Naive thymus-derived CD8-positive, alpha-beta T cell (primary cell): ENCODE results near the gene IFITM10. TPM values are rescaled to one million over a fixed set of nuclear protein-coding genes. Genes with fewer than 3 reads are reported as not detected.
A peak's percentile ranks its signal among the peaks of the same experiment; 100 is the strongest.
"Not testable (repeated sequence)": the region's sequence is repeated elsewhere in the genome, so short reads cannot be mapped to it uniquely, and the experiment has no call there.

Experiments
- ATAC-seq, 2 donors: fragments of 150-1000 bp; cut with Tn5 transposase in 1 of 2; sonication (Bioruptor Pico), chemical (Tn5 transposase) in 1 of 2; 1 replicate in 1 of 2; 2 replicates in 1 of 2; pipeline ENCODE4 v1.10.0; 2021; ENCODE audit warnings: mild to moderate bottlenecking in 2 of 2, moderate library complexity in 2 of 2
- POLR2A ChIA-PET: fragments of 350-600 bp; sonication (Branson Sonifier 250); formaldehyde crosslinking; loops from one replicate; lab custom pipeline; 2021; ENCODE audit warnings: antibody characterized with exemption; lab: Charles Lee
- DNase-seq, 10 donors: peaks; one replicate each; pipeline versions ENCODE4 v3.0.0 to v3.0.0-alpha.2; 2020 to 2022
- H3K27ac Mint-ChIP-seq, 10 donors: one replicate each; pipeline ENCODE4 v1.8.0; 2020 to 2022; ENCODE audit warnings: mild to moderate bottlenecking in 10 of 10, mixed read lengths in 10 of 10, moderate library complexity in 4 of 10, inconsistent platforms in 1 of 10
- H3K27me3 Mint-ChIP-seq, 5 donors: one replicate each; pipeline ENCODE4 v1.8.0; 2021 to 2022; ENCODE audit warnings: mixed read lengths in 5 of 5
- H3K36me3 Mint-ChIP-seq, 3 donors: one replicate each; pipeline ENCODE4 v1.8.0; 2020 to 2022; ENCODE audit warnings: mixed read lengths in 3 of 3, mild to moderate bottlenecking in 2 of 3, inconsistent platforms in 1 of 3
- H3K4me1 Mint-ChIP-seq, 4 donors: one replicate each; pipeline ENCODE4 v1.8.0; 2021 to 2022; ENCODE audit warnings: mixed read lengths in 4 of 4
- H3K4me3 Mint-ChIP-seq, 10 donors: one replicate each; pipeline ENCODE4 v1.8.0; 2020 to 2022; ENCODE audit warnings: mild to moderate bottlenecking in 10 of 10, mixed read lengths in 10 of 10, moderate library complexity in 6 of 10, inconsistent platforms in 1 of 10
- H3K9me3 Mint-ChIP-seq, 9 donors: one replicate each; pipeline ENCODE4 v1.8.0; 2020 to 2022; ENCODE audit warnings: mixed read lengths in 9 of 9, mild to moderate bottlenecking in 3 of 9, inconsistent platforms in 1 of 9, moderate library complexity in 1 of 9
- polyA plus RNA-seq, 3 donors: library from polyadenylated mRNA; unstranded; fragments of 300-500 nt; fragmentation: Illumina TruSeq; gene quantifications; one replicate each; pipeline ENCODE4 v1.2.3, GENCODE V29; 2021
- total RNA-seq, 8 experiments: library from RNA in 2 of 8; stranded (reverse) in 2 of 8; gene quantifications; one replicate each; pipeline ENCODE4 v1.2.3 and lab custom pipeline; 2021 to 2026

The IFITM10 gene
- total and polyA plus RNA-seq, 5 experiments from 2014 or later = 0.16 to 4.3 (median 2.0) TPM; not detected in 2

GRCh38 chr11:1774886-1775285 lies 24.5 kb upstream of the IFITM10 start:
- ATAC-seq (no peak), DNase-seq (peak in 1 of 10 donors; percentile 51)
- no peaks in the 10 kb centered on the region for H3K9me3 Mint-ChIP-seq
- POLR2A ChIA-PET = no interaction called here
- H3K4me1 Mint-ChIP-seq = peaks cover 14 to 31% (median 15%) of the 10 kb centered on the region in 4 donors
- no peak overlapping the region for H3K4me3 Mint-ChIP-seq
- H3K36me3 Mint-ChIP-seq = no peaks in the 10 kb centered on the region
- H3K27me3 Mint-ChIP-seq = peaks cover 0 to 2% (median 0%) of the 10 kb centered on the region in 5 donors
- no peak overlapping the region for H3K27ac Mint-ChIP-seq

DNA sequence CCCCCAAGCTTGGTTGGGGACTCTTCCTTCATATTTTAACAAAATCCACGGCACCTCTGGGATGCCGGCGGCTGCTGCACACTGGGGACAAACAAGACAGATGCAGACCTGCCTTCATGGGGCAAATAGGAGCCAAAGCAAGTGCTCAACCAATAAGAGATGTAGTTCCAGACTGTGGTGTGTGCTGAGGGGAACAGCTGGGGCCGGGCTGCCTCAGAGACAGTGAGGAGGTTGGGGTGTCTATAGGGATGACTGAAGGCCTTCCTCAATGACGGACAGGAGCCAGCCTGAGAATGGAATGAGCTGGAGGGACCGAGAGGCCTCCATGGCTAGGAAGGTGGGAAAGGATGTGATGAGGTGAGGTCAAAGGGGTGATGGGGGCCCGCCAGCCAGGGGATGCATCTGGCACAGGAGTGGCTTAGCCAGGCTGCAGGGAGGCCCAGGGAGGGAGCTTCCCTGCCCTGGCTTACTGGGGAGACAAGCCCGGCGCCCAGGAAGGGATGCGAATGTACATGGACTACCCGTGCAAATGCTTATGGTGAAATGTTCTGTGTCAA lies 23.7 kb upstream of the IFITM10 start:
- Mint-ChIP-seq H3K9me3 (no peaks in the 10 kb centered on the region), H3K27me3 (peaks cover 0 to 2% (median 0%) of the 10 kb centered on the region in 5 donors), H3K27ac (peak overlapping the region in 2 of 10 donors; percentile 11 to 29), H3K36me3 (peaks cover 0 to 2% (median 0%) of the 10 kb centered on the region in 3 donors), H3K4me3 (no peak overlapping the region), H3K4me1 (peaks cover 14 to 28% (median 16%) of the 10 kb centered on the region in 4 donors)
- ATAC-seq = no peak
- POLR2A ChIA-PET = no interaction called here
- peak in 1 of 10 donors; percentile 51 for DNase-seq

DNA sequence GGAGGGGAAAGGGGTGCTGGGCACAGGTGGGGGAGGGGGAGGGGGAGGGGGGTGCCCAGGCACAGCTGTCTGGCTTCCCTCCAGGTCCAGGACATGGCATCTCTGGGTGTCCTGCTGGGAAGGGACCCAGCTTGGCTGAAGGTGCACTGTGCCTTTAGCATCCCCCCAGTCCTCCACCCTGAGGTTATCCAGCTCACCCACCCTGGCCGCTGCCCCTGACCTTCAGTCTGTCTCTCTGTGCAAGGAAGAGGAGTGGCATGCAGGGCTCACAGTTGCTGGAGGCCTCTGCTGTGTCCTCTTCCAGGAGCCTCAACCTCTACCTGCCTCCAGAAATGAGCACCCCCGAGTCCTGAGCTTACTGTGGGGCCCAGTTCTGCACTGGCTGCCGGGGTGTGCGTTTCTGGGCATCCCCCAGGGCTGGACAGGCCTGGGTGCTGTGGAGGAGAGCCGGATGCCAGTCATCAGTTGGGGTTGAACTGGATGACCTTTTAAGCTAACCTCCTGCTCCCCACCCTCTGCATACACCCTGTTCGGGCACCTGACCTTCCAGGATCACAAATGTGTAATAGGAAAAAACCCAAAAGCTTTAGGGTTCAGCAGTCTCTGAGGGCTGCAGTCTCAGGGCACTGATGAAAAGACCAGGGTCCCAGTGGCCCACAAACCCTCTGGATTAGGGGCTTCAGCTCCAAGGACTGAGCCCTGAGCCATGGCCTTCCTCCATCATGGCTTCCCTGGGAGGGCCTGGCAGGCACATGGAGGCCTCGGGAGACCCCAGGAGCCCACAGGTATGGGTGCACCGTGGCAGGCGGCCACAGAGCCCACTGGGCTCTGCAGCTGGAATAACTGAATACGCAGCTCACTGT lies 23.0 kb upstream of the IFITM10 start:
- POLR2A ChIA-PET = interaction anchor here (1.0 to 1.5 kb wide), 3 partner anchors 10 to 16 kb away, joined by 3 to 6 read pairs (median 5); partner anchors contain the start of gene CTSD
- DNase-seq = no peak
- peaks cover 14 to 27% (median 17%) of the 10 kb centered on the region in 4 donors for H3K4me1 Mint-ChIP-seq
- H3K27me3 Mint-ChIP-seq = peaks cover 0 to 2% (median 0%) of the 10 kb centered on the region in 5 donors
- ATAC-seq = no peak
- peak overlapping the region in 1 of 10 donors; percentile 3 for H3K4me3 Mint-ChIP-seq
- peaks cover 0 to 2% (median 0%) of the 10 kb centered on the region in 3 donors for H3K36me3 Mint-ChIP-seq
- peak overlapping the region in 2 of 10 donors; percentile 11 to 29 for H3K27ac Mint-ChIP-seq
- H3K9me3 Mint-ChIP-seq = no peaks in the 10 kb centered on the region

DNA sequence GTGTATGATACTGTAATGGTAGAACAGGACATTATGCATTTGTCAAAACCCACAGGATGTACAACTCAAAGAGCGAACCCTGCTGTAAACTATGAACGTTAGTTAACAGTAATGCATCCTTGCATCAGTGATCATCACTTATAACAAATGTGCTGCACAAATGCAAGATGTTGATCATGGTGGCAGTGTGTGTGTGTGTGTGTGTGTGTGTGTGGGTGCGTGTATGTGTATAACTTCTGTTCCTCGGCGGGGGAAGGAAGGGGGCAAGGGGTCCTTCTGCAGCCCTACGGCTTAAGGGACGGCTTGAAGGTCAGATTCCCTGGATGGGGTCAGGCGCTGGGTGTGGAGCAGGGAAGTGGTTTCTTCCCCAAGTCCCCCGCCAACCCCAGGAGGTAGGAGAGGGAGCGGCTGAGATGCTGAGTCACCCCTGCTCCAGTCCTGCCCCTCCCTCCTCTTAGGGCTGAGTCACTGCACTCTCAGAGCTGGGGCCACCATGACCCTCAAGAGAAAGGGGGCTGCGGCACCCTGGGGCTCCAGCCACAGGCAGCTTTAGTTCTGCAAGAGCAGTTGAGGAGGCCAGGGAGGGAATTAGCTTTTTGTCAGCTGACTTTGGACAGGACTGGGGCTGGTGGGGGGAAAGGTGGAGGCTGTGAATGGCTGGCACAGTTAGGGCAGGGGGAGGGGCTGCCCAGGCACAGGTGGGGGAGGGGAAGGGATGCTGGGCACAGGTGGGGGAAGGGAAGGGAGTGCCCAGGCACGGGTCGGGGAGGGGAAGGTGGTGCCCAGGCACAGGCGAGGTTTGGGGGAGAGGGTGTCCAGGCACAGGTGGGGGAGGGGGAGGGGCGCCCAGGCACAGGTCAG lies 22.1 kb upstream of the IFITM10 start:
- Mint-ChIP-seq H3K4me1 (peaks cover 14 to 25% (median 17%) of the 10 kb centered on the region in 4 donors), H3K9me3 (no peaks in the 10 kb centered on the region), H3K27me3 (peaks cover 0 to 2% (median 0%) of the 10 kb centered on the region in 5 donors), H3K36me3 (peaks cover 0 to 2% (median 0%) of the 10 kb centered on the region in 3 donors), H3K27ac (peak overlapping the region in 8 of 10 donors; percentile 4 to 81 (median 48)), H3K4me3 (peak overlapping the region; percentile 2 to 74 (median 53))
- ATAC-seq = peak; percentile 67 to 86
- POLR2A ChIA-PET = interaction anchor here (0.6 to 1.5 kb wide), 8 partner anchors 9 to 1113 kb away, joined by 3 to 6 read pairs (median 4); partner anchors contain the start of gene CTSD
- peak in 3 of 10 donors; percentile 37 to 62 (median 44) for DNase-seq

DNA sequence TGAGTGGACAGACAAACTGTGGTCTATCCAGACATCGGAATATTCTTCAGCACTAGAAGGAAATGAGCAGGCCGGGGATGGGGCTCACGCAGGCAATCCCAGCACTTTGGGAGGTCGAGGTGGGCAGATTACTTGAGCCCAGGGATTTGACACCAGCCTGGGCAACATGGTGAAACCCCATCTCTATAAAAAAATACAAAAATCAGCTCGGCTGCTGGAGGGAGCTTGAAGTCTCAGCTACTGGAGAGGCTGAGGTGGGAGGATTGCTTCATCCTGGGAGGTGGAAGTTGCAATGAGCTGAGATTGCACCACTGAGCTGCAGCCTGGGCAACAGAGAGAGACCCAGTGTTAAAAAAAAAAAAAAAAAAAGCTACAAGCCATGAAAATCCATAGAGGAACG lies 21.3 kb upstream of the IFITM10 start:
- Mint-ChIP-seq H3K27ac (peak overlapping the region in 2 of 10 donors; percentile 19 to 81), H3K27me3 (peaks cover 0 to 1% (median 0%) of the 10 kb centered on the region in 5 donors), H3K4me1 (peaks cover 14 to 24% (median 17%) of the 10 kb centered on the region in 4 donors), H3K36me3 (peaks cover 0 to 2% (median 0%) of the 10 kb centered on the region in 3 donors), H3K4me3 (peak overlapping the region in 3 of 10 donors; percentile 42 to 57 (median 49)), H3K9me3 (no peaks in the 10 kb centered on the region)
- DNase-seq (peak in 1 of 10 donors; percentile 41), ATAC-seq (no peak)
- POLR2A ChIA-PET = interaction anchor here (0.6 to 1.5 kb wide), 5 partner anchors 14 to 1114 kb away, joined by 3 to 6 read pairs (median 4); no protein-coding TSS in a partner anchor

DNA sequence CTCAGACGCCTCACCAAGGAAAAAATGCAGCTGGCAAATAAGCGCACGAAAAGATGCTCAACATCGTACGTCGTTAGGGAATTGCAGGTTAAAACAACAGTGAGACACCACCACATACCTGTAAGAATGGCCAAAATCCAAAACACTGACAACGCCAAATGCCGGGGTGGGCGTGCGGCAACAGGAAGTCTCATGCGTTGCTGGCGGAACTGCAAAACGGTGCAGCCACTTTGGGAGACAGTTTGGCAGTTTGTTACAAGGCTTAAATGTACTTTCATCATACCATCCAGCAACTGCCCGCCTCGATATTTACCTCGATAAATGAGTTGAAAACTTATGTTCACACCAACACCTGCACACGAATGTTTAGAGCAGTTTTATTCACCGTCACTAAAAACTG lies 20.9 kb upstream of the IFITM10 start:
- Mint-ChIP-seq H3K9me3 (no peaks in the 10 kb centered on the region), H3K36me3 (peaks cover 0 to 2% (median 0%) of the 10 kb centered on the region in 3 donors), H3K4me3 (no peak overlapping the region), H3K27me3 (no peaks in the 10 kb centered on the region), H3K27ac (no peak overlapping the region), H3K4me1 (peaks cover 14 to 24% (median 17%) of the 10 kb centered on the region in 4 donors)
- no peak for ATAC-seq
- no peak for DNase-seq
- POLR2A ChIA-PET = no interaction called here

DNA sequence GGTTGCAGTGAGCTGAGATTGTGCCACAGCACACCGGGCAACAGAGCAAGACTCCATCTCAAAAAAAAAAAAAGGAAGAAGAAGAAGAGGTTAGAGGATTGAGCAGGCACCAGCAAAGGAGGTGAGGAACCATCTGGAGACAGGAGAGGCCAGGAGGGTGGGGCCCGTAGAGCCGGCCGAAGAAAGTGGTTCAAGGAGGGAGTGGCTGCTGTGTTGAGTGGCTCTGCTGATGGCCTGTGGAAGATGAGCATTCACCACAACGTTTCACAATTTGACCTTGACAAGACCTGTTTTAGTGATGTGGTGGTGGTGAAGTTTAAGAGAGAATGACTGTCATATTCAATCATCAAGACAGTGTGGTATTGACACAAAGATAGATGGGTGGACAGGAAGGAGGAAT lies 20.1 kb upstream of the IFITM10 start:
- H3K4me1 Mint-ChIP-seq = peaks cover 14 to 24% (median 17%) of the 10 kb centered on the region in 4 donors
- H3K36me3 Mint-ChIP-seq = peaks cover 0 to 2% (median 0%) of the 10 kb centered on the region in 3 donors
- H3K27me3 Mint-ChIP-seq = no peaks in the 10 kb centered on the region
- ATAC-seq (no peak), DNase-seq (no peak)
- no peaks in the 10 kb centered on the region for H3K9me3 Mint-ChIP-seq
- no peak overlapping the region for H3K27ac Mint-ChIP-seq
- POLR2A ChIA-PET = no interaction called here
- H3K4me3 Mint-ChIP-seq = no peak overlapping the region

DNA sequence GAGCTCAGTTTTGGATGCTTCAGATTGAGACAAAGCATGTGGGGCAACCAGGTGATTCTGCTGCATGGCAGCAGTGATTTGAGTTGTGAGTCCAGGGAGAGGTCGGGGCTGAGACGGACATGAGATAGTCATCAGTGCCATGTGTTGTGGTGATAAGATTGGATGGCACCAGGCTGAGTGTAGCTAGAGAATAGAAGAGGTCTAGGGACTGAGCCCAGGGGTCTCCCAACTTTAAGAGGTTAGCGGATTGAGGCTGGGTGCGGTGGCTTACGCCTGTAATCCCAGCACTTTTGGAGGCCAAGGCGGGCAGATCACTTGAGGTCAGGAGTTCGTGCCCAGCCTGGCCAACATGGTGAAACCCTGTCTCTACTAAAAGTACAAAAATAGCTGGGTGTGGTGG lies 19.7 kb upstream of the IFITM10 start:
- H3K4me1 Mint-ChIP-seq = peaks cover 14 to 24% (median 17%) of the 10 kb centered on the region in 4 donors
- DNase-seq (no peak), ATAC-seq (no peak)
- H3K4me3 Mint-ChIP-seq = no peak overlapping the region
- peaks cover 0 to 2% (median 0%) of the 10 kb centered on the region in 3 donors for H3K36me3 Mint-ChIP-seq
- no peak overlapping the region for H3K27ac Mint-ChIP-seq
- POLR2A ChIA-PET = no interaction called here
- H3K9me3 Mint-ChIP-seq = no peaks in the 10 kb centered on the region
- no peaks in the 10 kb centered on the region for H3K27me3 Mint-ChIP-seq

DNA sequence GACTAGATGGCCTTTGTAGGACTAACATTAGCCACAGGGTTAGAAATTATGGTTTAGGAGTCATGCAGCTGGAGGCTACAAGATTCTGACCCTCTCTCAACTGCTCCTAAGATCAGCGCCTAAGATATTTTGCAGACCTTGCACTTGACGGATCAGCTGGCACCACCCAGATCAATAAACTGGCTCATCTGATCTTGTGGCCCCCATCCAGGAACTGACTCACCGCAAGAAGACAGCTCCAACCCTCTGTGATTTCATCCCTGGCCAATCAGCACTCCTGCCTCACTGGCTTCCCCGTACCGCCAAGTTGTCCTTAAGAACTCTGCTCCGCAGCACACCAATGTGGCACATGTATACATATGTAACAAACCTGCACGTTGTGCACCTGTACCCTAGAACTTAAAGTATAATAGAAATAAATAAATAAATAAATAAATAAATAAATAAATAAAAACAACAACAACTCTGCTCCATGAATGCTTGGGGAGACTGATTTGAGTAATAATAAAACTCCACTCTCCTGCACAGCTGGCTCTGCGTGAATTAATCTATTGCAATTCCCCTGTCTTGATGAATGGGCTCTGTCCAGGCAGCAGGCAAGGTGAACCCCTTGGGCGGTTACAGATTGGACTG lies 19.0 kb upstream of the IFITM10 start:
- H3K27me3 Mint-ChIP-seq, H3K9me3 Mint-ChIP-seq, H3K4me3 Mint-ChIP-seq, ATAC-seq, H3K36me3 Mint-ChIP-seq, DNase-seq: not testable (repeated sequence)
- Mint-ChIP-seq H3K4me1 (peaks cover 16 to 26% (median 18%) of the 10 kb centered on the region in 4 donors), H3K27ac (peak overlapping the region in 1 of 10 donors; percentile 41)
- POLR2A ChIA-PET = interaction anchor here (1.3 to 3.6 kb wide), 2 partner anchors 12 to 15 kb away, joined by 3 to 12 read pairs; no protein-coding TSS in a partner anchor

GRCh38 chr11:1768141-1768469 lies 17.7 kb upstream of the IFITM10 start:
- POLR2A ChIA-PET = interaction anchor here (0.6 to 3.6 kb wide), 3 partner anchors 10 to 1075 kb away, joined by 3 to 12 read pairs (median 3); no protein-coding TSS in a partner anchor
- ATAC-seq = no peak
- DNase-seq = no peak
- no peaks in the 10 kb centered on the region for H3K27me3 Mint-ChIP-seq
- peaks cover 16 to 24% (median 18%) of the 10 kb centered on the region in 4 donors for H3K4me1 Mint-ChIP-seq
- peaks cover 0 to 2% (median 0%) of the 10 kb centered on the region in 3 donors for H3K36me3 Mint-ChIP-seq
- no peak overlapping the region for H3K27ac Mint-ChIP-seq
- no peaks in the 10 kb centered on the region for H3K9me3 Mint-ChIP-seq
- no peak overlapping the region for H3K4me3 Mint-ChIP-seq

- POLR2A ChIA-PET = interaction anchor here (0.6 to 3.6 kb wide), 4 partner anchors 10 to 1075 kb away, joined by 3 to 12 read pairs (median 3); no protein-coding TSS in a partner anchor
- Mint-ChIP-seq H3K36me3 (peaks cover 0 to 2% (median 0%) of the 10 kb centered on the region in 3 donors), H3K4me3 (no peak overlapping the region), H3K9me3 (no peaks in the 10 kb centered on the region), H3K4me1 (peaks cover 16 to 25% (median 18%) of the 10 kb centered on the region in 4 donors), H3K27ac (no peak overlapping the region), H3K27me3 (no peaks in the 10 kb centered on the region)
- ATAC-seq (no peak), DNase-seq (peak in 1 of 10 donors; percentile 51)
Measured at GRCh38 chr11:1767399-1768140, 17.2 kb upstream of the IFITM10 start.
